Lower leg skin (tissue), 4 donors: ENCODE results near the gene KCNMB2. TPM values are rescaled to one million over a fixed set of nuclear protein-coding genes. Genes with fewer than 3 reads are reported as not detected.

Experiments
- DNase-seq, 2 donors: peaks; one replicate each; pipeline ENCODE4 v3.0.0-alpha.2; 2019; ENCODE audit warnings: low spot score in 2 of 2
- H3K4me3 ChIP-seq: fragments of 200-600 bp; sonication (generic); 2 replicates; pipeline ENCODE4 v1.5.1; 2017; ENCODE audit warnings: mild to moderate bottlenecking, low read depth; ENCODE audit not compliant: poor library complexity, severe bottlenecking
- CTCF ChIP-seq, 3 donors: fragments of 450-650 bp; IDR thresholded peaks; one replicate each; pipeline ENCODE4 v1.5.1; 2016; ENCODE audit warnings: antibody characterized with exemption in 3 of 3, mild to moderate bottlenecking in 3 of 3, moderate library complexity in 2 of 3
- POLR2A ChIP-seq, 2 donors: fragments of 450-650 bp; IDR thresholded peaks; one replicate each; pipeline ENCODE4 v1.6.1; 2016 to 2017; ENCODE audit warnings: antibody characterized with exemption in 2 of 2, mild to moderate bottlenecking in 1 of 2, moderate library complexity in 1 of 2
- WGBS, 2 donors: methylation state at CpG; one replicate each; pipeline ENCODE4 v1.1.5; 2018; 5-methylcytosine and 5-hydroxymethylcytosine counted together
- intact Hi-C: fragments of 100-400 bp; cut with DNase I; formaldehyde crosslinking; loops from one replicate; pipeline ENCODE4 v1.15.0; 2023; ENCODE audit warnings: low total_unique reads
- total RNA-seq, 4 donors: library from RNA; depleted of rRNA; stranded (reverse); fragments of >200 nt; gene quantifications; one replicate each; pipeline ENCODE4 v1.1.0, GENCODE V29; 2016

Gene KCNMB2
- total RNA-seq, 4 donors from 2014 or later, result not detected

- WGBS, 2 donors, result 19 to 70% methylated on average over 1 to 2 of the region's 2 CpGs
- DNase-seq, result no peak
- TF ChIP-seq CTCF (IDR thresholded peaks at IDR 0.05) (no peak), POLR2A (IDR thresholded peaks at IDR 0.05) (no peak)
- no peak overlapping the region for H3K4me3 ChIP-seq
- intact Hi-C loops, result no loop called here
These were observed 66.6 kb downstream of the KCNMB2 start for GRCh38 chr3:178602856-178603255.

DNA sequence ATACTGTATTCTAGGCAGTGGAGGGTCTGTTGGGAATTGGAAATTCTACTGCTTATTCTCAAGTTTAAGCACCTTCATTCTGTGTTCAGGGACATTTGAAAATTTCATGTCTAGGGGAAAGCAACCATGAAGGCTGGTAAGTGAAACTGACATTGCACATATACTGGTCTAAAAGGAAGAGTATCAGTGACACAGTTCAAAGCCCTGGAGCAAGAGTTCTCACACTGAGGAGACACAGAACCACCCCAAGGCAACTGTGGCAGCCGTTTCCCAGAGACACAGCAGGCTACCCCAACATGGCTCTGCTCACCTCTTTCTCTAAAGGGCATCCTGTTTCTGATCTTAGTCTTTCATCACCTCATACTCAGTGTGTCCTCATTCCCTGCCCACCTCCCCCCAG is 67.5 kb downstream of the KCNMB2 start:
- intact Hi-C loops, result no loop called here
- no peak overlapping the region for H3K4me3 ChIP-seq
- 56 to 77% methylated on average over 1 of the region's 1 CpG for WGBS, 2 donors
- DNase-seq, result no peak
- TF ChIP-seq CTCF (IDR thresholded peaks at IDR 0.05) (no peak), POLR2A (IDR thresholded peaks at IDR 0.05) (no peak)

DNA sequence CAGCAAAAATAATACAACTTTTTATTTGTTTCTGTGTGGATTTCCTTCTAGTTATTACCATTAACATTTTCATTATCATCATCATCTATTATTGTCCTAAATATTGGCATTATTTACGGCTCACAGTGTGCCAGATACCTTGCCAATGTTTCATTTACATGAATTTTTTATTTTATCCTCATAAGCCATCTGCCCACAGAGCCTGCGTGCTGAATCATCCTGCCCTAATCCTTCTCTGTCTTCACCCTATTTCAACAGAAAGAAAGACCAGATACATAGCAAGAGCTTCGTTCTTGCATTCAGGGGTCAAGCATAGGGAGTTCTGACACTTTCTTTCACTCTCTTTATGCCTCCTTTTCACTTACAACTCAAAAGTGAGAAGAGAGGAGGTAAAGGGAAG is 82.0 kb downstream of the KCNMB2 start:
- intact Hi-C loops, result no loop called here
- WGBS, 2 donors, result 18 to 27% methylated on average over 3 of the region's 3 CpGs
- DNase-seq, result no peak
- TF ChIP-seq POLR2A (IDR thresholded peaks at IDR 0.05), result no peak
- H3K4me3 ChIP-seq, result no peak overlapping the region

DNA sequence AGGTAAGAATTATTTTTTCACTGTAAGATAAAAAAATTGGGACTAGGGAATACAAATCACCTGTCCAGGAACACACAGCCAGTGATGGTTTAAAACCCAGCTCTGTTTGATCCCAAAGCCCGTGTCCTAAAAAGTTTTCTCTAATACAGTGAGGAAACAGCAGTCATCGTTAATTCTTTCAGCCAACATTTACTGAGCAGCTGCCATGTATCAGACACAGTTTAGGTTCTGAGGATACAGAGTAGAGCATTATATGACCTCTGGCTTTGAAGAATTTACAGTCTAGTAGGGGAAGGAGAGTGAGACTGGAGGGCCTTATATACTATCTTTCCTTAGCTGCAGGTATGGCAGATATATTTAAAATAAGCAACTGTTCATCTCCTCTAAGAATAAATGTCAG is 82.7 kb downstream of the KCNMB2 start:
- TF ChIP-seq CTCF (IDR thresholded peaks at IDR 0.05) (no peak), POLR2A (IDR thresholded peaks at IDR 0.05) (no peak)
- 57 to 65% methylated on average over 2 of the region's 2 CpGs for WGBS, 2 donors
- intact Hi-C loops, result no loop called here
- no peak overlapping the region for H3K4me3 ChIP-seq
- no peak for DNase-seq

- no peak for DNase-seq
- TF ChIP-seq POLR2A (IDR thresholded peaks at IDR 0.05) (no peak), CTCF (IDR thresholded peaks at IDR 0.05) (no peak)
- intact Hi-C loops, result no loop called here
- 46 to 56% methylated on average over 3 of the region's 3 CpGs for WGBS, 2 donors
- H3K4me3 ChIP-seq, result no peak overlapping the region
These were observed 87.5 kb downstream of the KCNMB2 start for GRCh38 chr3:178623666-178624255.

DNA sequence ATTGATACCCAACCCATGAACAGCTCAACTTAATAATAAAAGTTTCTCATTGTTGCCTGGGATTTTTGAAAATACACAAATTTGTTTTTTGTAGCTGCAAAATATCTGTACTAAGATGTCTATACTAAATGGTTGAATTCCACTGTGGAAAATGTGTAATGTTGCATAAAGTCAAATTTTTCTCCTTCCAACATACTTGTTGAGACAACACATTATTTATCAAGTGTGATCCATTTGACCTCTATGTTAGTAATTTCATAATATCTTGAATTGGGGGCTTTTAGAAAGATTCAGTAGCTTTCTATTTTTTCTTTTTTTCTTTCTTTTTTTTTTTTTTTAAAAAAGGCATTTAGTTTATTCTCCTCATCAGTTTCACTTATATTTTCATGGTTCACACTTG is 88.0 kb downstream of the KCNMB2 start:
- DNase-seq, result no peak
- no peak overlapping the region for H3K4me3 ChIP-seq
- intact Hi-C loops, result no loop called here
- TF ChIP-seq CTCF (IDR thresholded peaks at IDR 0.05) (no peak), POLR2A (IDR thresholded peaks at IDR 0.05) (no peak)
